ENCODE measurements around the gene OBP2A. TPM values are rescaled to one million over a fixed set of nuclear protein-coding genes. Genes with fewer than 3 reads are reported as not detected.

OBP2A gene
- polyA plus RNA-seq, 3 donors: not detected

- Mint-ChIP-seq H3K27ac (no peak overlapping the region), H3K36me3 (no peaks in the 10 kb centered on the region), H3K9me3 (peaks cover 0 to 3% (median 0%) of the 10 kb centered on the region in 7 donors), H3K27me3 (ENCODE audit: low read depth in 3 of 3) (peaks cover 0 to 5% (median 2%) of the 10 kb centered on the region in 3 donors), H3K4me3 (no peak overlapping the region), H3K4me1 (no peaks in the 10 kb centered on the region)
- no peak overlapping the region for H3K27ac ChIP-seq (ENCODE audit: low read depth in 1 of 2, low read length in 2 of 2)
- no peaks in the 10 kb centered on the region for H3K36me3 ChIP-seq (replicated peaks in 1 of 2; ENCODE audit: control insufficient read depth in 1 of 2, insufficient read depth in 2 of 2, low read length in 2 of 2)
- H4K20me1 ChIP-seq (ENCODE audit: insufficient read depth, low read length): no peaks in the 10 kb centered on the region
- H3K9me3 ChIP-seq (replicated peaks in 1 of 2; ENCODE audit: control insufficient read depth in 1 of 2, insufficient read depth in 1 of 2, low read length in 2 of 2): no peaks in the 10 kb centered on the region
- no peak overlapping the region for H2AFZ ChIP-seq (ENCODE audit: insufficient read depth, low read depth, low read length, poor library complexity, severe bottlenecking)
- DNase-seq: no peak
- H3K4me2 ChIP-seq (replicated peaks; ENCODE audit: extremely low read depth, low read length, poor library complexity, severe bottlenecking): no peak overlapping the region
- no peaks in the 10 kb centered on the region for H3K27me3 ChIP-seq (ENCODE audit: control insufficient read depth in 2 of 2, insufficient read depth in 2 of 2, low read length in 2 of 2)
- no peak for TF ChIP-seq CTCF (IDR thresholded peaks at IDR 0.05)
- no peak overlapping the region for H3K9ac ChIP-seq (ENCODE audit: insufficient read depth, low read length, poor library complexity, severe bottlenecking)
- intact Hi-C loops (cut with micrococcal nuclease): no loop called here
- no peaks in the 10 kb centered on the region for H3K79me2 ChIP-seq (ENCODE audit: insufficient read depth, low read length)
- H3K4me1 ChIP-seq (ENCODE audit: control insufficient read depth in 1 of 2, insufficient read depth in 2 of 2, low read length in 2 of 2): no peaks in the 10 kb centered on the region
- WGBS (ENCODE audit: insufficient coverage): 96% methylated on average over 7 of the region's 19 CpGs
- no peak overlapping the region for H3K4me3 ChIP-seq (replicated peaks in 1 of 3; ENCODE audit: low read depth in 2 of 3, low read length in 3 of 3)
These were observed 6.8 kb downstream of the OBP2A start for GRCh38 chr9:135552698-135553171.

- Histone ChIP-seq H2AFZ (ENCODE audit: insufficient read depth, low read depth, low read length, poor library complexity, severe bottlenecking) (no peak overlapping the region), H3K36me3 (replicated peaks in 1 of 2; ENCODE audit: control insufficient read depth in 1 of 2, insufficient read depth in 2 of 2, low read length in 2 of 2) (no peaks in the 10 kb centered on the region), H3K27ac (ENCODE audit: low read depth in 1 of 2, low read length in 2 of 2) (no peak overlapping the region), H3K27me3 (ENCODE audit: control insufficient read depth in 2 of 2, insufficient read depth in 2 of 2, low read length in 2 of 2) (no peaks in the 10 kb centered on the region), H3K4me1 (ENCODE audit: control insufficient read depth in 1 of 2, insufficient read depth in 2 of 2, low read length in 2 of 2) (no peaks in the 10 kb centered on the region), H3K4me2 (replicated peaks; ENCODE audit: extremely low read depth, low read length, poor library complexity, severe bottlenecking) (no peak overlapping the region), H3K4me3 (replicated peaks in 1 of 3; ENCODE audit: low read depth in 2 of 3, low read length in 3 of 3) (no peak overlapping the region), H3K9me3 (replicated peaks in 1 of 2; ENCODE audit: control insufficient read depth in 1 of 2, insufficient read depth in 1 of 2, low read length in 2 of 2) (no peaks in the 10 kb centered on the region), H4K20me1 (ENCODE audit: insufficient read depth, low read length) (no peaks in the 10 kb centered on the region), H3K9ac (ENCODE audit: insufficient read depth, low read length, poor library complexity, severe bottlenecking) (no peak overlapping the region), H3K79me2 (ENCODE audit: insufficient read depth, low read length) (no peaks in the 10 kb centered on the region)
- Mint-ChIP-seq H3K36me3 (no peaks in the 10 kb centered on the region), H3K9me3 (peaks cover 0 to 3% (median 0%) of the 10 kb centered on the region in 7 donors), H3K4me1 (no peaks in the 10 kb centered on the region), H3K4me3 (no peak overlapping the region), H3K27ac (no peak overlapping the region), H3K27me3 (ENCODE audit: low read depth in 3 of 3) (peaks cover 0 to 11% (median 2%) of the 10 kb centered on the region in 3 donors)
- WGBS (ENCODE audit: insufficient coverage): 100% methylated on average over 3 of the region's 4 CpGs
- TF ChIP-seq CTCF (IDR thresholded peaks at IDR 0.05): no peak
- intact Hi-C loops (cut with micrococcal nuclease): no loop called here
- no peak for DNase-seq
These were observed 8.8 kb downstream of the OBP2A start for GRCh38 chr9:135554718-135555117.
